Measurements from ENCODE around the gene DCTPP1. TPM values are rescaled to one million over a fixed set of nuclear protein-coding genes. Genes with fewer than 3 reads are reported as not detected.

Gene DCTPP1
- total RNA-seq, 1 donor from 2014 or later = 14.5 TPM

GRCh38 chr16:30446203-30446595 is 16.4 kb upstream of the DCTPP1 start:
- no peak for TF ChIP-seq POLR2A (IDR thresholded peaks at IDR 0.05)
- no peak for TF ChIP-seq POLR2AphosphoS5 (IDR thresholded peaks at IDR 0.05; ENCODE audit: insufficient read depth in 1 of 2, low read depth in 1 of 2)
- TF ChIP-seq CTCF (IDR thresholded peaks at IDR 0.05) = no peak
- Histone ChIP-seq H3K27me3 (no peaks in the 10 kb centered on the region), H3K4me1 (peaks cover 20% of the 10 kb centered on the region), H3K4me3 (peak overlapping the region; percentile 79 to 93), H3K27ac (peak overlapping the region; percentile 85), H3K9me3 (no peaks in the 10 kb centered on the region), H3K36me3 (no peaks in the 10 kb centered on the region)
- intact Hi-C loops (cut with DNase I) = loop anchor here (10.0 kb wide), 1 partner anchor 89 kb away; the partner anchor contains the start of gene ZNF747
- no peak for DNase-seq (ENCODE audit: extremely low spot score in 2 of 2)

DNA sequence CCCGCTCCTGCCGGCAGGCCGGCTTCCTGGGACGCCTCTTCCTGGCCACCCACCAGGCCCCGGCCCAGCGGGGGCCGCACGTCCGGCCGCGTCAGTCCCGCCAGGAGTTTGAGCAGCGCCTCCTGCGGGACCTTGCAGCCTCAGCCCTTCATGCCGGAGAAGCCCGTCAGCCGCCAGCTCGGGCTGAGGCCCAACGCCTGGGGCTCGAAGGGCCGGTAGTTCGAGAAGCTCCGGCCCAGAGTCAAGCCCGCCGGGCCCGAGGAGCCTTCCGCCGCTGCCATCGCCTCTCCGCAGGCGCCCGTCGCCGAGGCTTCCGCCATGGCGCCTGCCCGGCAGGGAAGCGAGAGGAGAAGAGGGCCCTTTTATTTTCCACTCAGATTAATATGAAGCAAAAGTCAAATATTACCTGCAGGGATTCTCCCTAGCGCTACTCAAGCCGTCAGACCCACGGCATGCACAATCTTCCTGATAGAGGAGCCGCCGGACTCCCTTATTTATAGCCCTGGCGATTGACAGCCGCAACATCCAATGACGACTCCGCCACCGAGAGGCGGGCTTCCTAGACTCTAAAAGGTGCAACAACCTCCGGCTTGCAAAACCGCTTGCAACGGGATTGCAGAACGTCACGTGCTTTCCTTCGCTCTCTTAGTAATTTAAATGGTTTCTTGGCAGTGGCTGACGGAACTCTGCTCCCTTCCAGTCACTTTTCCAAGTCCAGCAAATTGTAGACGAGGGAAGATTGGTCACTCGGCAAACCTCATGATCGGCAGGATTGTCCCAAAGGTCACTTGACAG is 15.8 kb upstream of the DCTPP1 start, which contains the start of gene SEPHS2:
Gene SEPHS2 (minus strand): TSS at position 467 of the 795 bp plus-strand sequence. CDS start 147 bp downstream, at position 320.
- Histone ChIP-seq H3K36me3 (no peaks in the 10 kb centered on the region), H3K4me1 (peaks cover 20% of the 10 kb centered on the region), H3K27ac (peak within 1 kb of the TSS; percentile 85), H3K4me3 (peak within 1 kb of the TSS; percentile 79 to 93), H3K27me3 (no peaks in the 10 kb centered on the region), H3K9me3 (no peaks in the 10 kb centered on the region)
- intact Hi-C loops (cut with DNase I) = loop anchor here (10.0 kb wide), 1 partner anchor 89 kb away; the partner anchor contains the start of gene ZNF747
- DNase-seq (ENCODE audit: extremely low spot score in 2 of 2) = peak in 1 of 2 donors; percentile 98
- TF ChIP-seq CTCF (IDR thresholded peaks at IDR 0.05) = no peak
- TF ChIP-seq POLR2AphosphoS5 (IDR thresholded peaks at IDR 0.05; ENCODE audit: insufficient read depth in 1 of 2, low read depth in 1 of 2) = peak; percentile 95 to 98
- TF ChIP-seq POLR2A (IDR thresholded peaks at IDR 0.05) = peak in 1 of 2 donors; percentile 84

GRCh38 chr16:30445149-30445407 is 15.2 kb upstream of the DCTPP1 start:
- intact Hi-C loops (cut with DNase I) = loop anchor here (10.0 kb wide), 1 partner anchor 90 kb away; the partner anchor contains the start of gene ZNF747
- no peak for DNase-seq (ENCODE audit: extremely low spot score in 2 of 2)
- Histone ChIP-seq H3K27me3 (no peaks in the 10 kb centered on the region), H3K4me1 (peaks cover 20% of the 10 kb centered on the region), H3K4me3 (peak overlapping the region; percentile 79 to 93), H3K9me3 (no peaks in the 10 kb centered on the region), H3K27ac (peak overlapping the region; percentile 85), H3K36me3 (no peaks in the 10 kb centered on the region)
- TF ChIP-seq POLR2AphosphoS5 (IDR thresholded peaks at IDR 0.05; ENCODE audit: insufficient read depth in 1 of 2, low read depth in 1 of 2) (no peak), CTCF (IDR thresholded peaks at IDR 0.05) (no peak), POLR2A (IDR thresholded peaks at IDR 0.05) (no peak)

GRCh38 chr16:30444231-30445148 is 14.7 kb upstream of the DCTPP1 start:
- Histone ChIP-seq H3K4me3 (peak overlapping the region; percentile 79 to 93), H3K36me3 (no peaks in the 10 kb centered on the region), H3K27ac (peak overlapping the region; percentile 85), H3K27me3 (no peaks in the 10 kb centered on the region), H3K9me3 (no peaks in the 10 kb centered on the region), H3K4me1 (peaks cover 20% of the 10 kb centered on the region)
- no peak for DNase-seq (ENCODE audit: extremely low spot score in 2 of 2)
- TF ChIP-seq POLR2AphosphoS5 (IDR thresholded peaks at IDR 0.05; ENCODE audit: insufficient read depth in 1 of 2, low read depth in 1 of 2) (no peak), POLR2A (IDR thresholded peaks at IDR 0.05) (no peak), CTCF (IDR thresholded peaks at IDR 0.05) (no peak)
- intact Hi-C loops (cut with DNase I) = loop anchor here (10.0 kb wide), 1 partner anchor 90 kb away; the partner anchor contains the start of gene ZNF747

Measured in vagina (tissue), 2 donors.